Neural progenitor cell (in vitro differentiated cells): ENCODE measurements around the gene PDE11A.

Source experiments
- CTCF ChIP-seq: fragments of 200-600 bp; sonication (generic); IDR thresholded peaks from 2 replicates; pipeline ENCODE4 v1.5.1; 2017; ENCODE audit warnings: antibody characterized with exemption, mild to moderate bottlenecking
- EZH2 ChIP-seq: fragments of 200-600 bp; sonication (generic); IDR thresholded peaks from 2 replicates; pipeline ENCODE4 v1.6.1; 2017; ENCODE audit warnings: antibody characterized with exemption, mild to moderate bottlenecking, moderate library complexity
- EZH2phosphoT487 ChIP-seq: fragments of 200-600 bp; sonication (generic); IDR thresholded peaks from 2 replicates; pipeline ENCODE4 v1.6.1; 2017; ENCODE audit warnings: antibody characterized with exemption

- no peak for TF ChIP-seq CTCF
- no peak for TF ChIP-seq EZH2
- TF ChIP-seq EZH2phosphoT487: no peak
Measured at GRCh38 chr2:177818412-177818811, 254.2 kb downstream of the PDE11A start.
